ENCODE results near the gene SLC6A4. TPM values are rescaled to one million over a fixed set of nuclear protein-coding genes. Genes with fewer than 3 reads are reported as not detected.

SLC6A4 gene
- total RNA-seq, 1 donor from 2014 or later: 1.1 TPM

GRCh38 chr17:30254150-30254549 lies 18.7 kb upstream of the SLC6A4 start:
- H3K4me3 Mint-ChIP-seq: no peak overlapping the region
- H3K27me3 Mint-ChIP-seq (ENCODE audit: low read depth): no peaks in the 10 kb centered on the region
- no peak for TF ChIP-seq CTCF (IDR thresholded peaks at IDR 0.05; ENCODE audit: unreplicated experiment)
- peaks cover 8% of the 10 kb centered on the region for H3K9me3 Mint-ChIP-seq
- no peak overlapping the region for H3K27ac Mint-ChIP-seq
- H3K4me1 Mint-ChIP-seq: peaks cover 11% of the 10 kb centered on the region
- H3K36me3 Mint-ChIP-seq: peaks cover 26% of the 10 kb centered on the region
- no peak for DNase-seq (ENCODE audit: low spot score in 2 of 2, unreplicated experiment in 2 of 2)

- TF ChIP-seq CTCF (IDR thresholded peaks at IDR 0.05; ENCODE audit: unreplicated experiment): no peak
- Mint-ChIP-seq H3K27me3 (ENCODE audit: low read depth) (no peaks in the 10 kb centered on the region), H3K9me3 (peaks cover 8% of the 10 kb centered on the region), H3K36me3 (peaks cover 25% of the 10 kb centered on the region), H3K4me1 (peaks cover 11% of the 10 kb centered on the region), H3K27ac (peak overlapping the region; percentile 49), H3K4me3 (no peak overlapping the region)
- DNase-seq (ENCODE audit: low spot score in 2 of 2, unreplicated experiment in 2 of 2): no peak
Observed at GRCh38 chr17:30253312-30253711, 17.8 kb upstream of the SLC6A4 start.

- no peak overlapping the region for H3K4me3 Mint-ChIP-seq
- H3K9me3 Mint-ChIP-seq: peaks cover 8% of the 10 kb centered on the region
- no peak for DNase-seq (ENCODE audit: low spot score in 2 of 2, unreplicated experiment in 2 of 2)
- no peak overlapping the region for H3K27ac Mint-ChIP-seq
- H3K36me3 Mint-ChIP-seq: peaks cover 37% of the 10 kb centered on the region
- TF ChIP-seq CTCF (IDR thresholded peaks at IDR 0.05; ENCODE audit: unreplicated experiment): no peak
- no peaks in the 10 kb centered on the region for H3K27me3 Mint-ChIP-seq (ENCODE audit: low read depth)
- H3K4me1 Mint-ChIP-seq: peaks cover 11% of the 10 kb centered on the region
Observed at GRCh38 chr17:30251931-30252330, 16.4 kb upstream of the SLC6A4 start.

GRCh38 chr17:30249460-30249859 lies 14.0 kb upstream of the SLC6A4 start:
- Mint-ChIP-seq H3K4me1 (peaks cover 11% of the 10 kb centered on the region), H3K36me3 (peaks cover 35% of the 10 kb centered on the region), H3K4me3 (no peak overlapping the region), H3K9me3 (peaks cover 8% of the 10 kb centered on the region), H3K27ac (no peak overlapping the region), H3K27me3 (ENCODE audit: low read depth) (no peaks in the 10 kb centered on the region)
- DNase-seq (ENCODE audit: low spot score in 2 of 2, unreplicated experiment in 2 of 2): no peak
- no peak for TF ChIP-seq CTCF (IDR thresholded peaks at IDR 0.05; ENCODE audit: unreplicated experiment)

GRCh38 chr17:30248786-30249185 lies 13.3 kb upstream of the SLC6A4 start:
- DNase-seq (ENCODE audit: low spot score in 2 of 2, unreplicated experiment in 2 of 2): no peak
- Mint-ChIP-seq H3K4me1 (peaks cover 11% of the 10 kb centered on the region), H3K27ac (no peak overlapping the region), H3K36me3 (peaks cover 35% of the 10 kb centered on the region), H3K9me3 (peaks cover 8% of the 10 kb centered on the region), H3K4me3 (no peak overlapping the region), H3K27me3 (ENCODE audit: low read depth) (no peaks in the 10 kb centered on the region)
- TF ChIP-seq CTCF (IDR thresholded peaks at IDR 0.05; ENCODE audit: unreplicated experiment): no peak

GRCh38 chr17:30246460-30246859 lies 11.0 kb upstream of the SLC6A4 start:
- no peaks in the 10 kb centered on the region for H3K27me3 Mint-ChIP-seq (ENCODE audit: low read depth)
- H3K4me1 Mint-ChIP-seq: no peaks in the 10 kb centered on the region
- no peak for DNase-seq (ENCODE audit: low spot score in 2 of 2, unreplicated experiment in 2 of 2)
- peaks cover 8% of the 10 kb centered on the region for H3K9me3 Mint-ChIP-seq
- peaks cover 35% of the 10 kb centered on the region for H3K36me3 Mint-ChIP-seq
- no peak for TF ChIP-seq CTCF (IDR thresholded peaks at IDR 0.05; ENCODE audit: unreplicated experiment)
- no peak overlapping the region for H3K27ac Mint-ChIP-seq
- H3K4me3 Mint-ChIP-seq: no peak overlapping the region

Data from mesothelial cell of epicardium (in vitro differentiated cells).